ENCODE data around the gene ATG4D. TPM values are rescaled to one million over a fixed set of nuclear protein-coding genes. Genes with fewer than 3 reads are reported as not detected.
A peak's percentile ranks its signal among the peaks of the same experiment; 100 is the strongest.
"Not testable (repeated sequence)": the region's sequence is repeated elsewhere in the genome, so short reads cannot be mapped to it uniquely, and the experiment has no call there.

ATG4D gene
- total RNA-seq, 1 experiment from 2014 or later, result 7.0 TPM

DNA sequence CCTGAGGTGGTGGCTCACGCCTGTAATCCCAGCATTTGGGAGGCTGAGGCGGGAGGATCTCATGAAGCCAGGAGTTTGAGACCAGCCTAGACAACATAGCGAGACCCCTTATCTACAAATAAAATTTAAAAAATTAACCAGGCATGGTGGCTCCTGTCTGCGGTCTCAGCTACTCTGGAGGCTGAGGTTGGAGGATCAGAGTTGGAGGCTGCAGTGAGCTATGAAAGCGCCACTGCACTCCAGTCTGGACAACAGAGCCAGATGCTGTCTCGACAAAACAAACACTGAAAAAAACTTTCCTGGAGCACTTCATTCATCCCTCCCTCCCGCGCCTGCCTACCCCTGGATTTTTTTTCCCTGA is 665 bp upstream of the ATG4D start:
- Histone ChIP-seq H3K27me3 (ENCODE audit: low read length) (no peaks in the 10 kb centered on the region), H3K4me1 (ENCODE audit: low read length) (peaks cover 19% of the 10 kb centered on the region), H2AFZ (ENCODE audit: low read length) (no peak overlapping the region), H3K4me2 (ENCODE audit: low read depth, low read length, poor library complexity, severe bottlenecking) (peak overlapping the region; percentile 67), H3K9ac (ENCODE audit: low read length) (peak overlapping the region; percentile 87; the same call in 1 of the 2 replicates), H4K20me1 (ENCODE audit: insufficient read depth, low read depth, low read length) (no peaks in the 10 kb centered on the region), H3K79me2 (ENCODE audit: low read length) (peaks cover 15% of the 10 kb centered on the region), H3K27ac (ENCODE audit: low read length) (no peak overlapping the region), H3K9me2 (replicated peaks; ENCODE audit: insufficient read depth, low read length) (no peaks in the 10 kb centered on the region), H3K36me3 (ENCODE audit: insufficient read depth, low read length) (0 out of 2 replicates have a peak, but pooled peaks cover 3% of the 10 kb centered on the region), H3K9me3 (ENCODE audit: low read length) (no peaks in the 10 kb centered on the region), H3K4me3 (ENCODE audit: low read length) (peak overlapping the region; percentile 83; the same call in 1 of the 2 replicates)
- no peak for DNase-seq

DNA sequence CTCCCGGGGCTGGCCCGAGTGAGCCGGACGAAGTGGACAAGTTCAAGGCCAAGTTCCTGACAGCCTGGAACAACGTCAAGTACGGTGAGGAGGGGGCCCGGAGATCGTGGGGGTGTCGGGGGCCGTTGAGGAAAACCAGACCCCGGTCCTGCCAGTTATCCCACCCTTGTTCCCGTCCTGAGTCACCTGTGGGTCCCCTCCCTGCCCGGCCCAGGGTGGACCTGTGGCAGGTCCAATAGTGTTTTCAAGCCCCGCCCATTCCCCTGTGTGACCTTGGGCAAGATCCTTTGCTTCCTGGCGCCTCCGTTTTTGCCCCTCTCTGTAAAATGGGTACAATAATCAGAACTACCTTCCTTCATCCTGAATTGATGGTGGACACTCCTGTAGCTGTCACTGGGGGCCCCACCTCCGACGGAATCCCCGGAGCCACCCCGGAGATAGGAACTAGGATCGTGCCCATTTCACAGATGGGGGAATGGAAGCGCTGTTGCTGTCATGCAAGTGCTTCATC is 593 bp downstream of the ATG4D start:
- no peaks in the 10 kb centered on the region for H3K9me3 ChIP-seq (ENCODE audit: low read length)
- no peaks in the 10 kb centered on the region for H3K27me3 ChIP-seq (ENCODE audit: low read length)
- peak overlapping the region; percentile 67 for H3K4me2 ChIP-seq (ENCODE audit: low read depth, low read length, poor library complexity, severe bottlenecking)
- H3K27ac ChIP-seq (ENCODE audit: low read length), result no peak overlapping the region
- H3K9me2 ChIP-seq (replicated peaks; ENCODE audit: insufficient read depth, low read length), result no peaks in the 10 kb centered on the region
- no peaks in the 10 kb centered on the region for H4K20me1 ChIP-seq (ENCODE audit: insufficient read depth, low read depth, low read length)
- peak overlapping the region; percentile 21 for H2AFZ ChIP-seq (ENCODE audit: low read length)
- H3K4me1 ChIP-seq (ENCODE audit: low read length), result peaks cover 19% of the 10 kb centered on the region
- peak; percentile 66 for DNase-seq
- H3K36me3 ChIP-seq (ENCODE audit: insufficient read depth, low read length), result peaks cover 10% of the 10 kb centered on the region; the same call in 1 of the 2 replicates
- peak overlapping the region; percentile 83 for H3K4me3 ChIP-seq (ENCODE audit: low read length)
- H3K9ac ChIP-seq (ENCODE audit: low read length), result peak overlapping the region; percentile 87
- peaks cover 15% of the 10 kb centered on the region for H3K79me2 ChIP-seq (ENCODE audit: low read length)

DNA sequence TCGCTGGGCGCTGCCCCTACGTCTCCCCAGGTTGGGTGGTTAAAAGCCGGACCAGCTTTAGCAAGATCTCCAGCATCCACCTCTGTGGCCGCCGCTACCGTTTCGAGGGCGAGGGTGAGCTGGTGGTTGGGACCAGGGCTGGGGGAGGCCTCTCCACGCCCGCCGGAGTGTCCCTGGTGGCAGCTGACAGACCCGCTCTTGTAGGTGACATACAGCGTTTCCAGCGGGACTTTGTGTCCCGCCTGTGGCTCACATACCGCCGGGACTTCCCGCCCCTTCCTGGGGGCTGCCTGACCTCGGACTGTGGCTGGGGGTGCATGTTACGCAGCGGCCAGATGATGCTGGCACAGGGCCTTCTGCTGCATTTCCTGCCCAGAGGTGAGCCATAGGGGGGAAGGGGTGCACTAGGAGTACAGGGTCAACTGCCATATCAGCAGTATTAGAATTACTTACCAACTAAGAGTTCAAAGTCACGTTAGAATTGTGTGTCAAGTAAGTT is 1.1 kb downstream of the ATG4D start:
- no peak overlapping the region for H2AFZ ChIP-seq (ENCODE audit: low read length)
- peak overlapping the region; percentile 87 for H3K9ac ChIP-seq (ENCODE audit: low read length)
- peak overlapping the region; percentile 83 for H3K4me3 ChIP-seq (ENCODE audit: low read length)
- H3K36me3 ChIP-seq (ENCODE audit: insufficient read depth, low read length), result peaks cover 10% of the 10 kb centered on the region; the same call in 1 of the 2 replicates
- no peaks in the 10 kb centered on the region for H3K9me3 ChIP-seq (ENCODE audit: low read length)
- H3K4me1 ChIP-seq (ENCODE audit: low read length), result peaks cover 19% of the 10 kb centered on the region
- H3K9me2 ChIP-seq (replicated peaks; ENCODE audit: insufficient read depth, low read length), result no peaks in the 10 kb centered on the region
- H3K79me2 ChIP-seq (ENCODE audit: low read length), result peaks cover 15% of the 10 kb centered on the region
- no peaks in the 10 kb centered on the region for H4K20me1 ChIP-seq (ENCODE audit: insufficient read depth, low read depth, low read length)
- H3K4me2 ChIP-seq (ENCODE audit: low read depth, low read length, poor library complexity, severe bottlenecking), result peak overlapping the region; percentile 67
- DNase-seq, result peak; percentile 27
- no peak overlapping the region for H3K27ac ChIP-seq (ENCODE audit: low read length)
- no peaks in the 10 kb centered on the region for H3K27me3 ChIP-seq (ENCODE audit: low read length)

DNA sequence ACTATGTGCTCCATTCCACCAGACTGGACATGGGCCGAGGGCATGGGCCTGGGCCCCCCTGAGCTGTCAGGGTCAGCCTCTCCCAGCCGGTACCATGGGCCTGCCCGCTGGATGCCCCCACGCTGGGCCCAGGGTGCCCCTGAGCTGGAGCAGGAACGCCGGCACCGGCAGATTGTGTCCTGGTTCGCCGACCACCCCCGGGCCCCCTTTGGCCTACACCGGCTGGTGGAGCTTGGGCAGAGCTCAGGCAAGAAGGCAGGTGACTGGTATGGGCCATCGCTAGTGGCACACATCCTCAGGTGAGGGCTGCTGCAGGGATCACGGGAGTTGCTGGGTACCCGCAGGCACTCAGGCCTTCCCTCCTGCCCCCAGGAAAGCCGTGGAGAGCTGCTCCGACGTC is 3.1 kb downstream of the ATG4D start:
- Histone ChIP-seq H2AFZ (ENCODE audit: low read length) (no peak overlapping the region), H3K27ac (ENCODE audit: low read length) (no peak overlapping the region), H3K4me3 (ENCODE audit: low read length) (no peak overlapping the region), H4K20me1 (ENCODE audit: insufficient read depth, low read depth, low read length) (no peaks in the 10 kb centered on the region), H3K4me2 (ENCODE audit: low read depth, low read length, poor library complexity, severe bottlenecking) (no peak overlapping the region), H3K36me3 (ENCODE audit: insufficient read depth, low read length) (peaks cover 10% of the 10 kb centered on the region; the same call in 1 of the 2 replicates), H3K9me3 (ENCODE audit: low read length) (no peaks in the 10 kb centered on the region), H3K4me1 (ENCODE audit: low read length) (peaks cover 19% of the 10 kb centered on the region), H3K27me3 (ENCODE audit: low read length) (no peaks in the 10 kb centered on the region), H3K9ac (ENCODE audit: low read length) (no peak overlapping the region), H3K79me2 (ENCODE audit: low read length) (peaks cover 15% of the 10 kb centered on the region), H3K9me2 (replicated peaks; ENCODE audit: insufficient read depth, low read length) (no peaks in the 10 kb centered on the region)
- no peak for DNase-seq

DNA sequence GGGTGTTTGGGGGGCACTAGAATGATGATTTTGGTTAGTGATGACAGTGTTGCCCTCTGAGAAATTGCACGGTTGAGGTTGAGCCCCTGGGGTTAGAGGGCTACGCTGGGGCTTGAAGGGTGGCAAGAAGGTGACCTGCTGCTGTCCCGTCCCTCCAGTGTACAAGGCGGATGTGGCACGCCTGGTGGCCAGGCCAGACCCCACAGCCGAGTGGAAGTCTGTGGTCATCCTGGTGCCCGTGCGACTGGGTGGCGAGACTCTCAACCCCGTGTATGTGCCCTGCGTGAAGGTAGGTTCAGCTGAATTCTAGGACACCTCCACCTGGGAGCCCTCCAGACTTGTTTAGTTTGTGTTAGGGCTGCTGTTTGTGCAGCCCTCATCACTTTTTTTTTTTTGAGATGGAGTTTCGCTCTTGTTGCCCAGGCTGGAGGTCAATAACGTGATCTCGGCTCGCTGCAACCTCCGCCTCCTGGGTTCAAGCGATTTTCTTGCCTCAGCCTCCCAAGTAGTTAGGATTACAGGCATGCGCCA is 5.1 kb downstream of the ATG4D start:
- no peaks in the 10 kb centered on the region for H3K27me3 ChIP-seq (ENCODE audit: low read length)

DNA sequence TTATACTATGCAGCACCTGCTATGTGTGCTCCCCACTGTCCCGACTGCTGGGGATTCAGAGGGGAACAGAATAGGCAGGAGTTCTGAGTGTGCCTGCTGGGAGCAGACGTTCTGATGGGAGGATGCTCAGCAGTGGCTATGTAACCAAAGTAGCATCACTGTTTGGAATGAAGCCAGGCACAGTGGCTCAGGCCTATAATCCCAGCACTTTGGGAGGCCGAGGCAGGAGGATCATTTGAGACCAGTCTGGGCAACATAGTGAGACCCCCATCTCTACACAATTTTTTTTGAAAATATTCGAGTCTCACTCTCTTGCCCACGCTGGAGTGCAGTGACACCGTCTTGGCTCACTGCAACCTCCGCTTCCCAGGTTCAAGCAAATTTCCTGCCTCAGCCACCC is 6.0 kb downstream of the ATG4D start:
- Histone ChIP-seq H3K4me3 (ENCODE audit: low read length) (no peak overlapping the region), H3K9ac (ENCODE audit: low read length) (no peak overlapping the region), H4K20me1 (ENCODE audit: insufficient read depth, low read depth, low read length) (no peaks in the 10 kb centered on the region), H3K4me2 (ENCODE audit: low read depth, low read length, poor library complexity, severe bottlenecking) (no peak overlapping the region), H3K27ac (ENCODE audit: low read length) (no peak overlapping the region), H3K9me3 (ENCODE audit: low read length) (no peaks in the 10 kb centered on the region), H2AFZ (ENCODE audit: low read length) (no peak overlapping the region), H3K79me2 (ENCODE audit: low read length) (peaks cover 6% of the 10 kb centered on the region), H3K27me3 (ENCODE audit: low read length) (no peaks in the 10 kb centered on the region), H3K4me1 (ENCODE audit: low read length) (peaks cover 3% of the 10 kb centered on the region), H3K36me3 (ENCODE audit: insufficient read depth, low read length) (peaks cover 25% of the 10 kb centered on the region), H3K9me2 (replicated peaks; ENCODE audit: insufficient read depth, low read length) (no peaks in the 10 kb centered on the region)
- DNase-seq, result peak; percentile 37

More for the DNA sequence above, 5.1 kb downstream of the ATG4D start:
- Histone ChIP-seq H2AFZ (ENCODE audit: low read length) (no peak overlapping the region), H3K4me1 (ENCODE audit: low read length) (peaks cover 7% of the 10 kb centered on the region), H3K9ac (ENCODE audit: low read length) (no peak overlapping the region), H3K4me2 (ENCODE audit: low read depth, low read length, poor library complexity, severe bottlenecking) (no peak overlapping the region), H3K4me3 (ENCODE audit: low read length) (no peak overlapping the region), H3K79me2 (ENCODE audit: low read length) (peaks cover 15% of the 10 kb centered on the region), H3K36me3 (ENCODE audit: insufficient read depth, low read length) (peaks cover 20% of the 10 kb centered on the region), H3K9me3 (ENCODE audit: low read length) (no peaks in the 10 kb centered on the region), H4K20me1 (ENCODE audit: insufficient read depth, low read depth, low read length) (no peaks in the 10 kb centered on the region), H3K9me2 (replicated peaks; ENCODE audit: insufficient read depth, low read length) (no peaks in the 10 kb centered on the region), H3K27ac (ENCODE audit: low read length) (no peak overlapping the region)
- DNase-seq, result peak; percentile 10

DNA sequence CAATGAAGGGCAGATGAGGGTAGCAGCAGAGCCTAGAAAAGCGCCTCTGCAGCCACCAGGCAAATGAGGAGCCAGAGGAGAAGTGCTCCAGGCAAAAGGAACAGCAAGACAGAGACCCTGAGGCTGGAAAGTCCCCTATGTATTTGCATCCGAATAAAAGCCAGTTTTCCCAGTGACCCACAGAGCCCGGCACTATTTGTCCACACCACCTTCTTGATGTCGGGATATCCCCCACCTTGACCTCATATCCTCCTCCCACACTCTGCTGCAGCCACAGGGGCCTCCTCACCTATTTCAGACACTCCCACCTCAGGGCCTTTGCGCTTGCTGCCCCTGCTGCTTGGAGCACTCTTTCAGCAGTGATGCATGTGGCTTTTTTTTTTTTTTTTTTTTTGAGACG is 6.6 kb downstream of the ATG4D start:
- H3K9ac ChIP-seq (ENCODE audit: low read length), result no peak overlapping the region
- peak; percentile 44 for DNase-seq
- H3K36me3 ChIP-seq (ENCODE audit: insufficient read depth, low read length), result peaks cover 26% of the 10 kb centered on the region
- H3K27me3 ChIP-seq (ENCODE audit: low read length), result no peaks in the 10 kb centered on the region
- no peaks in the 10 kb centered on the region for H4K20me1 ChIP-seq (ENCODE audit: insufficient read depth, low read depth, low read length)
- no peak overlapping the region for H2AFZ ChIP-seq (ENCODE audit: low read length)
- H3K4me2 ChIP-seq (ENCODE audit: low read depth, low read length, poor library complexity, severe bottlenecking), result no peak overlapping the region
- H3K79me2 ChIP-seq (ENCODE audit: low read length), result 0 out of 2 replicates have a peak, but pooled peaks cover 3% of the 10 kb centered on the region
- no peak overlapping the region for H3K4me3 ChIP-seq (ENCODE audit: low read length)
- no peaks in the 10 kb centered on the region for H3K9me3 ChIP-seq (ENCODE audit: low read length)
- no peaks in the 10 kb centered on the region for H3K9me2 ChIP-seq (replicated peaks; ENCODE audit: insufficient read depth, low read length)
- no peaks in the 10 kb centered on the region for H3K4me1 ChIP-seq (ENCODE audit: low read length)
- no peak overlapping the region for H3K27ac ChIP-seq (ENCODE audit: low read length)

DNA sequence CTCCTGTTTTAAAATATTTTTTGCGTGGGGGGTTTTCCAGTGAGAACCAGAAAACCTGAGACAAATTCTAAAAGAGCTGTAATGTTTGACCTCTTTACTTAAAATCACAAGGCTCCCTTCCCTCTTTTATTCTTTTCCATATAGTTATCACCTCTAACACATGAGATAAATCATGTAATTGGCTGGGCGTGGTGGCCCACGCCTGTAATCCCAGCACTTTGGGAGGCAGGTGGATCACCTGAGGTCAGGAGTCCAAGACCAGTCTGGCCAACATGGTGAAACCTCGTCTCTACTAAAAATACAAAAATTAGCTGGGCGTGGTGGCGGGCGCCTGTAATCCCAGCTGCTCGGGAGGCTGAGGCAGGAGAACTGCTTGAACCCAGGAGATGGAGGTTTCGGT is 7.3 kb downstream of the ATG4D start:
- not testable (repeated sequence) for H3K9ac ChIP-seq (ENCODE audit: low read length); H3K4me2 ChIP-seq (ENCODE audit: low read depth, low read length, poor library complexity, severe bottlenecking); H3K4me3 ChIP-seq (ENCODE audit: low read length); DNase-seq; H3K27me3 ChIP-seq (ENCODE audit: low read length); H3K9me2 ChIP-seq (replicated peaks; ENCODE audit: insufficient read depth, low read length); H3K27ac ChIP-seq (ENCODE audit: low read length); H3K9me3 ChIP-seq (ENCODE audit: low read length); H3K4me1 ChIP-seq (ENCODE audit: low read length); H3K79me2 ChIP-seq (ENCODE audit: low read length); H4K20me1 ChIP-seq (ENCODE audit: insufficient read depth, low read depth, low read length); H2AFZ ChIP-seq (ENCODE audit: low read length)
- peaks cover 27% of the 10 kb centered on the region for H3K36me3 ChIP-seq (ENCODE audit: insufficient read depth, low read length)

All from Karpas-422 (cell line).